Suprapubic skin (tissue), 4 donors: ENCODE results near the gene ZNF276. TPM values are rescaled to one million over a fixed set of nuclear protein-coding genes. Genes with fewer than 3 reads are reported as not detected.

Experiments used
- DNase-seq, 2 donors: peaks; one replicate each; pipeline ENCODE4 v3.0.0-alpha.2; 2019; ENCODE audit warnings: low spot score in 2 of 2
- H3K27ac ChIP-seq: fragments of 200-600 bp; sonication (generic); one replicate; pipeline ENCODE4 v1.5.1; 2019
- H3K27me3 ChIP-seq: fragments of 200-600 bp; sonication (generic); one replicate; pipeline ENCODE4 v1.5.1; 2019
- H3K36me3 ChIP-seq: fragments of 200-600 bp; sonication (generic); one replicate; pipeline ENCODE4 v1.5.1; 2019
- H3K4me1 ChIP-seq: fragments of 200-600 bp; sonication (generic); one replicate; pipeline ENCODE4 v1.5.1; 2019
- H3K4me3 ChIP-seq: fragments of 200-600 bp; sonication (generic); one replicate; pipeline ENCODE4 v1.5.1; 2019; ENCODE audit warnings: mild to moderate bottlenecking
- H3K9me3 ChIP-seq: fragments of 200-600 bp; sonication (generic); one replicate; pipeline ENCODE4 v1.5.1; 2019
- CTCF ChIP-seq, 2 donors: fragments of 200-600 bp in 1 of 2; fragments of 450-650 bp in 1 of 2; sonication (generic) in 1 of 2; IDR thresholded peaks; one replicate each; pipeline ENCODE4 v1.5.1; 2016 to 2019; ENCODE audit warnings: antibody characterized with exemption in 2 of 2, mild to moderate bottlenecking in 1 of 2, moderate library complexity in 1 of 2
- EP300 ChIP-seq: sonication (generic); formaldehyde crosslinking; IDR thresholded peaks from one replicate; pipeline ENCODE4 v1.6.1; 2017; ENCODE audit warnings: antibody characterized with exemption
- POLR2A ChIP-seq, 2 donors: fragments of 450-650 bp; IDR thresholded peaks; one replicate each; pipeline ENCODE4 v1.6.1; 2017; ENCODE audit warnings: antibody characterized with exemption in 2 of 2, mild to moderate bottlenecking in 2 of 2, moderate library complexity in 2 of 2
- POLR2AphosphoS5 ChIP-seq, 3 donors: sonication (generic); formaldehyde crosslinking; IDR thresholded peaks; one replicate each; pipeline ENCODE4 v1.6.1; 2017; ENCODE audit warnings: antibody characterized with exemption in 3 of 3
- whole genome bisulfite sequencing: methylation state at CpG from one replicate; pipeline ENCODE4 v1.1.5; 2018; 5-methylcytosine and 5-hydroxymethylcytosine counted together
- total RNA-seq, 4 donors: library from RNA; depleted of rRNA; stranded (reverse); fragments of >200 nt; gene quantifications; one replicate each; pipeline ENCODE4 v1.1.0, GENCODE V29; 2016

ZNF276 gene
- total RNA-seq, 4 donors from 2014 or later = 39.8 to 106 (median 46.0) TPM

DNA sequence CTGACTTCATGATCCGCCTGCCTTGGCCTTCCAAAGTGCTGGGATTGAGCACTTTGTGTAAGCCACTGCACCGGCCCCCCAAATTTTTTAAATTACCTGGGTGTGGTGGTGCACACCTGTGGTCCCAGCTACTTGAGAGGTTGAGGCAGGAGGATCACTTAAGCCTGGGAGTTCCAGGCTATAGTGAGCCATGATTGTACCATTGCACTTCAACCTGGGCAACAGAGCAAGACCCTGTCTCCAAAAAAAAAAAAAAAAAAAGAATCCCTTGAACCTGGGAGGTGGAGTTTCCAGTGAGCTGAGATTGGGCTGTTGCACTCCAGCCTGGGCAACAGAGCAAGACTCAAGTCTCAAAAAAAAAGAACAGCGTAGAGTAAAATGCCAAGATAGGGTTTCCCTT, 15.2 kb downstream of the ZNF276 start:
- no peak overlapping the region for H3K4me3 ChIP-seq
- 96% methylated on average over 2 of the region's 3 CpGs for WGBS
- no peak for TF ChIP-seq CTCF (IDR thresholded peaks at IDR 0.05)
- TF ChIP-seq POLR2A (IDR thresholded peaks at IDR 0.05) = no peak
- no peak for TF ChIP-seq EP300
- no peak for TF ChIP-seq POLR2AphosphoS5 (IDR thresholded peaks at IDR 0.05)
- H3K4me1 ChIP-seq = no peaks in the 10 kb centered on the region
- no peaks in the 10 kb centered on the region for H3K9me3 ChIP-seq
- H3K36me3 ChIP-seq = peaks cover 97% of the 10 kb centered on the region
- no peaks in the 10 kb centered on the region for H3K27me3 ChIP-seq
- H3K27ac ChIP-seq = no peak overlapping the region
- no peak for DNase-seq

DNA sequence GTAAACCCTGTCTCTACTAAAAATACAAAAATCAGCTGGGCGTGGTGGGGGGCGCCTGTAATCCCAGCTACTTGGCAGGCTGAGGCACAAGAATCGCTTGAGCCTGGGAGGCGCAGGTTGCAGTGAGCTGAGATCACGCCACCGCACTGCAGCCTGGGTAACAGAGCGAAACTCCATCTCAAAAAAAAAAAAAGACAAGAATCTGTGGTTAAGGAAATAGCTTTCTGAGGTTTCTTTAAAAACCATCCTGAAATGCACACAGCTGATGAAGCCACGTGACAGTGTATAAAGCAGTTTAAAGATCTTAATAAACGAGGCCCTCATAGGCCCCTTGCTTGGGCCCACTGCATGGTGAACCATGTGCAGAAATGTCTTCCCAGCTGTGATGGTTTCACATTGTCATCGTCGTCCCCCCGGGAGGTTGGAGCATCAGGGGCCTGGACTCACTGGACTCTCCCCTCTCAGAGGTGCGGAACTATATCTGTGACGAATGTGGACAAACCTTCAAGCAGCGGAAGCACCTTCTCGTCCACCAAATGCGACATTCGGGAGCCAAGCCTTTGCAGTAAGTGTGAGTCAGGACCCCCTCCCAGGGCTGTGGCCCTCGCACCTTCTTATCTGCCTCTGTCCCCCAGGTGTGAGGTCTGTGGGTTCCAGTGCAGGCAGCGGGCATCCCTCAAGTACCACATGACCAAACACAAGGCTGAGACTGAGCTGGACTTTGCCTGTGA, 16.2 kb downstream of the ZNF276 start:
- TF ChIP-seq POLR2AphosphoS5 (IDR thresholded peaks at IDR 0.05) = no peak
- no peak for TF ChIP-seq EP300
- TF ChIP-seq POLR2A (IDR thresholded peaks at IDR 0.05) = no peak
- TF ChIP-seq CTCF (IDR thresholded peaks at IDR 0.05) = no peak
- H3K27me3 ChIP-seq = no peaks in the 10 kb centered on the region
- peaks cover 91% of the 10 kb centered on the region for H3K36me3 ChIP-seq
- H3K4me3 ChIP-seq = no peak overlapping the region
- 91% methylated on average over 19 of the region's 20 CpGs for WGBS
- no peak overlapping the region for H3K27ac ChIP-seq
- no peaks in the 10 kb centered on the region for H3K4me1 ChIP-seq
- no peak for DNase-seq
- no peaks in the 10 kb centered on the region for H3K9me3 ChIP-seq

- H3K4me1 ChIP-seq = no peaks in the 10 kb centered on the region
- peaks cover 86% of the 10 kb centered on the region for H3K36me3 ChIP-seq
- TF ChIP-seq EP300 = no peak
- no peak for TF ChIP-seq CTCF (IDR thresholded peaks at IDR 0.05)
- TF ChIP-seq POLR2AphosphoS5 (IDR thresholded peaks at IDR 0.05) = no peak
- H3K9me3 ChIP-seq = no peaks in the 10 kb centered on the region
- H3K4me3 ChIP-seq = no peak overlapping the region
- 100% methylated on average over 3 of the region's 14 CpGs for WGBS
- no peaks in the 10 kb centered on the region for H3K27me3 ChIP-seq
- no peak for DNase-seq
- H3K27ac ChIP-seq = no peak overlapping the region
Observed at GRCh38 chr16:89738072-89738377, 16.7 kb downstream of the ZNF276 start.

- TF ChIP-seq POLR2A (IDR thresholded peaks at IDR 0.05) (no peak), POLR2AphosphoS5 (IDR thresholded peaks at IDR 0.05) (no peak), EP300 (no peak), CTCF (IDR thresholded peaks at IDR 0.05) (no peak)
- no peaks in the 10 kb centered on the region for H3K4me1 ChIP-seq
- no peaks in the 10 kb centered on the region for H3K9me3 ChIP-seq
- no peak for DNase-seq
- H3K4me3 ChIP-seq = no peak overlapping the region
- H3K27me3 ChIP-seq = no peaks in the 10 kb centered on the region
- 88% methylated on average over 19 of the region's 20 CpGs for WGBS
- no peak overlapping the region for H3K27ac ChIP-seq
- H3K36me3 ChIP-seq = peaks cover 79% of the 10 kb centered on the region
Observed at GRCh38 chr16:89738538-89739317, 17.4 kb downstream of the ZNF276 start.

DNA sequence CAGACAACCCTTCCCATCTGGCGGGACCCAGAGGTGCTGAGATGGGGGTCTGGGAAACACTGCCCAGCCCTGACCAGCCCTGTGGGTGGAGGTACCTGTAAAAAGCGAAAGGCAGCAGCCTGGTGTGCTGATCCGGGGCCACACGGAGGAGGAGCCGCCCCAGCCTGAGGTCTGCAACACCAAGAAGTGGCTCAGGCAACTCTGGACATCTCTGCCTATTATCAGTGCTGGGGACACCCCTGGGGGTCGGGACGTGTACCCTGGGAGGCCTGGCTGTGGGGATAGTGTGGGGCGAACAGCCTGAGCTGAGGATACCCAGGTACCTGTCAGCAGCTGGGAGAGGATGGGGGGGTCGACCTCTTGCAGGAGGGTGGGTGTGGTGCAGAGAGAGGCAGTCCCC, 18.0 kb downstream of the ZNF276 start:
- TF ChIP-seq EP300 = no peak
- no peak for TF ChIP-seq CTCF (IDR thresholded peaks at IDR 0.05)
- TF ChIP-seq POLR2AphosphoS5 (IDR thresholded peaks at IDR 0.05) = no peak
- TF ChIP-seq POLR2A (IDR thresholded peaks at IDR 0.05) = no peak
- DNase-seq = no peak
- no peaks in the 10 kb centered on the region for H3K9me3 ChIP-seq
- no peaks in the 10 kb centered on the region for H3K4me1 ChIP-seq
- H3K27ac ChIP-seq = no peak overlapping the region
- H3K36me3 ChIP-seq = peaks cover 72% of the 10 kb centered on the region
- H3K4me3 ChIP-seq = no peak overlapping the region
- WGBS = 83% methylated on average over 9 of the region's 9 CpGs
- no peaks in the 10 kb centered on the region for H3K27me3 ChIP-seq
